ENCODE data around the gene FMNL2.

Gene FMNL2

DNA sequence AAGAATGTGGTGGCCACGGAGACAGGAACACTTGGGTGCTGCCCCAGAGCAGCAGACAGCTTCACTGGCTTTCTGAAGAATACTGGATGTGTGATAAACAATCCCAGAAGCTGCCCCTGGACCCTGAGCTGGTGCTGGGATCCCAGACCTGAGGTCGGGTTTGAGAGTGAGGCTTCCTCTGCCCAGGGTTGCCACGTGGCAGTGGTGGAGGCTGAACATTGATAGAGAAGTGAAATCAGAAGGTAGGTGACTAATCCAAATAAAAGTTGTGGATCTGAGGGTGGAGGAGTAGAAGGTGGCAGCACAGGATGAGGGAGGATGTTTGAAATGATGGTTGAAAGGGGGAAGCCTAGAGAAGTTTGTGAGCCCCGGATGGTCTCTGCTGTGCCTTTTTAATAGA, 64.0 kb downstream of the FMNL2 start:
- Histone ChIP-seq H3K36me3 (ENCODE audit: control insufficient read depth in 2 of 2, insufficient read depth in 2 of 2, low read length in 2 of 2) (no peaks in the 10 kb centered on the region), H3K4me3 (ENCODE audit: low read length in 2 of 2) (no peak overlapping the region), H3K9me3 (ENCODE audit: control insufficient read depth in 2 of 2, low read length in 2 of 2) (no peaks in the 10 kb centered on the region), H3K27ac (ENCODE audit: low read depth in 2 of 2, low read length in 2 of 2) (no peak overlapping the region), H3K27me3 (ENCODE audit: control insufficient read depth in 2 of 2, insufficient read depth in 2 of 2, low read length in 2 of 2) (no peaks in the 10 kb centered on the region), H3K9ac (ENCODE audit: low read depth in 1 of 2, low read length in 2 of 2) (no peak overlapping the region), H3K4me1 (ENCODE audit: control insufficient read depth in 2 of 2, insufficient read depth in 2 of 2, low read length in 2 of 2) (peaks cover 0 to 12% of the 10 kb centered on the region in 2 donors)

DNA sequence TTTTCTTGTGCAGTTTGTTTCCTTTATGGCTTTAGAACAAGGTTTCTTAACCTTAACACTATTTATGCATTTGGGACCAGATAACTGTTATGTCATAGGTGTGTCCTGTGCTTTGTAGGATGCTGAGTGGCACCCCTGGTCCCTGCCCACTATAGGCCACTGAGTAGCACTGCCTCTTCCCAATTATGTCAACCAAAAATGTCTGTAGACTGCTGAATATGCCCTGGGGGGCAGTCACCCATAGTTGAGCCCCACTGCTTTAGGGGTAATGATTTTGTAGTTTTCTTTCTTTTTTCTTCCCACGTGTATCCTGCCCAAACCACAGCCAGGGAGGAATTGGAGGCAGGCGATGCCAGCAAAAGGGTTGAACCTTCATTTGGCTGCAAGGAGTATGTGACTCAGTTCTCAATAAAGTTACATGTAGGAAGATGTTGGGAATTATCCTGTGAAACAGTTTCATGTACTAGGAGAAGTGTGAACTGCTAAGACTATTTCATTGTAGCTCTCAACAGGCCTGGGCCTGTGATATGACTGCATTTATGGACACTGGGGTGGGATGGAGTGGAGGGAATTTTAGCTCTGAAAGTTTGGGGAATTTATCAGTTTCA, 65.7 kb downstream of the FMNL2 start:
- Histone ChIP-seq H3K9me3 (ENCODE audit: control insufficient read depth in 2 of 2, low read length in 2 of 2) (no peaks in the 10 kb centered on the region), H3K4me1 (ENCODE audit: control insufficient read depth in 2 of 2, insufficient read depth in 2 of 2, low read length in 2 of 2) (peaks cover 0 to 14% of the 10 kb centered on the region in 2 donors), H3K27me3 (ENCODE audit: control insufficient read depth in 2 of 2, insufficient read depth in 2 of 2, low read length in 2 of 2) (no peaks in the 10 kb centered on the region), H3K4me3 (ENCODE audit: low read length in 2 of 2) (no peak overlapping the region), H3K27ac (ENCODE audit: low read depth in 2 of 2, low read length in 2 of 2) (no peak overlapping the region), H3K36me3 (ENCODE audit: control insufficient read depth in 2 of 2, insufficient read depth in 2 of 2, low read length in 2 of 2) (no peaks in the 10 kb centered on the region), H3K9ac (ENCODE audit: low read depth in 1 of 2, low read length in 2 of 2) (no peak overlapping the region)

DNA sequence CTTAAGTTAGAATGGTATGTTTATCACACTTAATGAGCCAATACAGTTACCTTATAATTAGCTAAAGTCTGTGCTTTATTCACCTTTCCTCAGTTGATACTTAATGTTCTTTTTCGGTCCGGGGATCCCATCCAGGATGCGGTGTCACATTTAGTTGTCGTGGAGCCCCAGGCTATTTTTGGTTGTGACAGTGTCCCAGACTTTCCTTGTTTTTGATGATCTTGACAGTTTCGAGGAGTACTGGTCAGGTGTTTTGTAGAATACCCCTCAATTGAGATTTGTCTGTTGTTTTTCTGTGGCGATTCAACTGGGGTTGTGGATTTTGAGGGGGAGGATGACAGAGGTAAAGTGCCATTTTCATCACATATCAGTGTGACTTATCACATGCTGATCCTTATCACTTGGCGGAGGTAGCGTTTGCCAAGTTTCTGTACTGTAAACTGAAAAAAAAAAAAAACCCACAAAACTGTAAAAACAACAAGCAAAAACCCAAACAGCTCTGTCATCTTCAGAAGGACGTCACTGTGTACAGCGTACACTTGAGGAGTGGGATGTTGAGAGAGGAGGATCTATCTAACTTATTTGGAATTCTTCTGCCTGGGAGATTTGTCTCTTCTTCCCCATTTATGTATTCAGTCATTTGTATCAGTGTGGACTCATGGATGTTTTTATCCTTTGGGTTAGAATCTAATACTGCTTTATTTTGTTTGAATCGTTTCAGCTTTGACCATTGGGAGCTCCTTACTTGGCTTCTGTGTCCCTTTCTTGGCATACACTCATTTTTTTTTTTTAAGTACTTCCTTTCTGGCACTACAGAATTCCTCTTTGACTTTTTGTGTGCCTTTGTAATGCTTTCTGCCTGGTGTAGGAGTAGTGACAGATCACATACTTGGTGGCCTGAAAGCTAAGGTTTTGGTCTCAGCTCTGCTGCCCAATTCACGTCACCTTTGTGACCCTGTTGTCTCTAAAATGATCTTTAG, 68.1 kb downstream of the FMNL2 start:
- Histone ChIP-seq H3K4me1 (ENCODE audit: control insufficient read depth in 2 of 2, insufficient read depth in 2 of 2, low read length in 2 of 2) (peaks cover 4 to 19% of the 10 kb centered on the region in 2 donors), H3K36me3 (ENCODE audit: control insufficient read depth in 2 of 2, insufficient read depth in 2 of 2, low read length in 2 of 2) (no peaks in the 10 kb centered on the region), H3K27ac (ENCODE audit: low read depth in 2 of 2, low read length in 2 of 2) (no peak overlapping the region), H3K9ac (ENCODE audit: low read depth in 1 of 2, low read length in 2 of 2) (no peak overlapping the region), H3K4me3 (ENCODE audit: low read length in 2 of 2) (no peak overlapping the region), H3K27me3 (ENCODE audit: control insufficient read depth in 2 of 2, insufficient read depth in 2 of 2, low read length in 2 of 2) (no peaks in the 10 kb centered on the region), H3K9me3 (ENCODE audit: control insufficient read depth in 2 of 2, low read length in 2 of 2) (no peaks in the 10 kb centered on the region)

DNA sequence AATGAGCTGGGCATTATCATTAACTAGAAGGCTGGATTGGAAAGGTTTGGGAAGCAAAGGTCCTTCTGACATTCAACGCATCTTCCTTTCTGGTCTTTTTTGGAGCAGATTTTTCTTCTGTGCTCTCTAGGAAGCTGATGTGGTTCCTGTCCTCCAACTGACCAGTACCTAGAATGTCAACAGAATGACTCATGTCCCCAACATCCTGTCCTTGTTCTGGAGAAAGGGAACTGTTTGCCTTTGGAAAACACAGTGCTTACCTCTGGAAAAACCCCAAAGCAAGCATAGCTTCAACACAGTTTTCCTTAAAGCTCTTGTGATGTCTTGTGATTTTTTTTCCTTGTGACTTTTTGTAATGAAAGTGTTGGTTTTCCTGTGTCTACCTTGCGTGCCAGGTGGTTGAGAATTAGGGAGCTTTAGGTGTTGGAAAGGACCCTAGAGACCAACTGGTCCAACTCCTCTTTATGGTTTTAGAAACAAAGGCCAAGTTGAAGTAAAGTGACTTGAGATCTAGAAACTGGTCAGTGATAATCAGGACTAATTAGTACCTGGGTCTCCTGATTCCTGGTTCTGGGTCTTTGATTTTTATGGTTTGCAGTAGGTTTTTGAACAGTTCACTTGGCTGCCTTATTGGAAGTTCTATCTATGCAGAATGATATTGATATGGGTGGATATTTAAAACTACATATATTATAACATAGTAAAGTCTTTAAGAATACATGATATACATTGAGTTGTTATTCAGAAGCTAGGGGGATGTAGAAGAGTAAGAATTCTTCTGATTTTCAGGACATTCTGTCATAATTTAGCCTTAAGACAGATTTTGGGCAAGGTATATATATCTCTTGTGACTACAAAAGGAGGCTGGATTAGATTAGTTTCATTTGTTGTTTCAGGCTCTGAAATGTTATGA, 70.5 kb downstream of the FMNL2 start:
- no peaks in the 10 kb centered on the region for H3K27me3 ChIP-seq (ENCODE audit: control insufficient read depth in 2 of 2, insufficient read depth in 2 of 2, low read length in 2 of 2)
- no peaks in the 10 kb centered on the region for H3K36me3 ChIP-seq (ENCODE audit: control insufficient read depth in 2 of 2, insufficient read depth in 2 of 2, low read length in 2 of 2)
- peaks cover 4 to 19% of the 10 kb centered on the region in 2 donors for H3K4me1 ChIP-seq (ENCODE audit: control insufficient read depth in 2 of 2, insufficient read depth in 2 of 2, low read length in 2 of 2)
- H3K27ac ChIP-seq (ENCODE audit: low read depth in 2 of 2, low read length in 2 of 2), result peak overlapping the region in 1 of 2 donors; percentile 3
- no peak overlapping the region for H3K9ac ChIP-seq (ENCODE audit: low read depth in 1 of 2, low read length in 2 of 2)
- no peaks in the 10 kb centered on the region for H3K9me3 ChIP-seq (ENCODE audit: control insufficient read depth in 2 of 2, low read length in 2 of 2)
- no peak overlapping the region for H3K4me3 ChIP-seq (ENCODE audit: low read length in 2 of 2)

DNA sequence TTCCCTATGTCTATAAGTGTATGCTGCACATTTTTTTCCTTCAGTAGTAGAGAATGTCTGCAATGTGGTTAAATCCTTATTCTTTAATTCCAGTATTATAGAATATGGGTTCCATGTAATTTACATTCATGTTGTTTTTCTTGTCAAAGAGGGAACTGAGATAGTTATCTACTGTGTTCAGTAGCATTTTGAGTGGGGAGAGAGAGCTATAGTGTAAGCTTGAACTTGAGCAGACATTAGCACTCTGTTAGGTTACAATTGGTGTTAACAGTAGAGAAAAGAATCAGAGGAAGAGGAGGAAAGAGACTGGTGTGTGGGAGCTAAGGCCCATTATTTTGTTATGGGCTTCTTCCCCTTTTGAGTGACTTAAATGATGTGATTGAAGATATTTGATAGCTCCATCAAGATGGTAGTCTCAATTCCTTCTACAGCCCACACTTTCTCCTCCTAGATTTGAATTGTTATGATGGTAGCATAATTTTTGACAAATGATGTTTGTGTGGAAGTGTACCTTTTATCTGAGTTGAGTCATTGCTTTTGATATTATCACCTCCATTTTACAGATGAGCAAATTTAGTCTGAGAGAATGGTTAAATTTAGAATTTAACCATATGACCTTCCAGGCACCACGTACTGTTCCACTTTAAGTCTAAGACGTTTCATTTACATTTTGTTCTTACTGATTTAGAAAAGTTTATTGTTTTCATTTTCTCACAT, 71.3 kb downstream of the FMNL2 start:
- H3K4me1 ChIP-seq (ENCODE audit: control insufficient read depth in 2 of 2, insufficient read depth in 2 of 2, low read length in 2 of 2), result peaks cover 4 to 19% of the 10 kb centered on the region in 2 donors
- peak overlapping the region in 1 of 2 donors; percentile 8 for H3K27ac ChIP-seq (ENCODE audit: low read depth in 2 of 2, low read length in 2 of 2)
- no peaks in the 10 kb centered on the region for H3K36me3 ChIP-seq (ENCODE audit: control insufficient read depth in 2 of 2, insufficient read depth in 2 of 2, low read length in 2 of 2)
- H3K27me3 ChIP-seq (ENCODE audit: control insufficient read depth in 2 of 2, insufficient read depth in 2 of 2, low read length in 2 of 2), result no peaks in the 10 kb centered on the region
- peak overlapping the region in 1 of 2 donors; percentile 40 for H3K4me3 ChIP-seq (ENCODE audit: low read length in 2 of 2)
- H3K9ac ChIP-seq (ENCODE audit: low read depth in 1 of 2, low read length in 2 of 2), result peak overlapping the region in 1 of 2 donors; percentile 42
- no peaks in the 10 kb centered on the region for H3K9me3 ChIP-seq (ENCODE audit: control insufficient read depth in 2 of 2, low read length in 2 of 2)

DNA sequence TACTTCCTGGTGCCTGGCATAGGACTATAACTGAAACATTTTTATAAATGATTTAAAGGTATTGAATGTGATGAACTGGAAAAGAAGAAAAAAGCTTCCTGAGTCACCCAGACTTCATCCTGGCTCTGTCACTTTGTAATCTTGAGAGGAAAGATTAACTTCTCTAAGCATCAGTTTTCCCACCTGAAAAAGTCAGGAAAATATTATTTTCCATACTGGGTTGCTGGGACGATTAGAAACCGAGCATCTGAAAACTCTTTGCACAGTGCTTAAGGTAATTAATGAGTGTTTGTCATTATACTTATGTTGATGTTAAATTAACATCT, 71.8 kb downstream of the FMNL2 start:
- peak overlapping the region; percentile 39 to 40 for H3K4me3 ChIP-seq (ENCODE audit: low read length in 2 of 2)
- no peaks in the 10 kb centered on the region for H3K9me3 ChIP-seq (ENCODE audit: control insufficient read depth in 2 of 2, low read length in 2 of 2)
- peak overlapping the region in 1 of 2 donors; percentile 42 for H3K9ac ChIP-seq (ENCODE audit: low read depth in 1 of 2, low read length in 2 of 2)
- H3K27ac ChIP-seq (ENCODE audit: low read depth in 2 of 2, low read length in 2 of 2), result no peak overlapping the region
- H3K4me1 ChIP-seq (ENCODE audit: control insufficient read depth in 2 of 2, insufficient read depth in 2 of 2, low read length in 2 of 2), result peaks cover 4 to 19% of the 10 kb centered on the region in 2 donors
- H3K36me3 ChIP-seq (ENCODE audit: control insufficient read depth in 2 of 2, insufficient read depth in 2 of 2, low read length in 2 of 2), result no peaks in the 10 kb centered on the region
- no peaks in the 10 kb centered on the region for H3K27me3 ChIP-seq (ENCODE audit: control insufficient read depth in 2 of 2, insufficient read depth in 2 of 2, low read length in 2 of 2)

DNA sequence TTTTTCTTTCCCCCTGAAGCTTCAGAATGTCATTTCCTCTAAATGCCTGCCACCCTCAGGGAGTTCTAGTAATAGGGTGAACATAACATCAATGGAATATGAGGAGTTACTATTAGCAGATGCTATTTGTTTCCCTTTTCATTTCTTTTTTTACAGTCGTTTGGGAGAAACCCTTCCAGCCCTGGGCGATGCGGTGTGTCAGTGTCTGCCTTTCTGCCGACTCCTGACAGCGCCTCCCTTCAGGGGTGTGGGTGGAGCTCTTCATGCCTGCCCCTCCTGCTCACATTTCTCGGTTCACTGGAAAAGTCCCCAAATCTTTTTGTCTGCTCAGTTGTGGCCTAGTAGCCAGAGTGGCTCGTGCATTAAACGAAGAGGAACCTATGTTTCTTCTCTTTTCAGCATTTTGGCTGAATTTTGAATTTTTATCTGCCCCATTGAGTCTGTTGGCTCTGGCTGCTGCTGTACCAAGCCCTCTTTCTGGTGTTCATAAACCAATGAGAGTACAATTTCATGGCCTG, 72.3 kb downstream of the FMNL2 start:
- no peaks in the 10 kb centered on the region for H3K9me3 ChIP-seq (ENCODE audit: control insufficient read depth in 2 of 2, low read length in 2 of 2)
- peaks cover 4 to 16% of the 10 kb centered on the region in 2 donors for H3K4me1 ChIP-seq (ENCODE audit: control insufficient read depth in 2 of 2, insufficient read depth in 2 of 2, low read length in 2 of 2)
- H3K27me3 ChIP-seq (ENCODE audit: control insufficient read depth in 2 of 2, insufficient read depth in 2 of 2, low read length in 2 of 2), result no peaks in the 10 kb centered on the region
- peak overlapping the region in 1 of 2 donors; percentile 6 for H3K27ac ChIP-seq (ENCODE audit: low read depth in 2 of 2, low read length in 2 of 2)
- peak overlapping the region in 1 of 2 donors; percentile 42 for H3K9ac ChIP-seq (ENCODE audit: low read depth in 1 of 2, low read length in 2 of 2)
- H3K4me3 ChIP-seq (ENCODE audit: low read length in 2 of 2), result peak overlapping the region; percentile 39 to 40
- no peaks in the 10 kb centered on the region for H3K36me3 ChIP-seq (ENCODE audit: control insufficient read depth in 2 of 2, insufficient read depth in 2 of 2, low read length in 2 of 2)

DNA sequence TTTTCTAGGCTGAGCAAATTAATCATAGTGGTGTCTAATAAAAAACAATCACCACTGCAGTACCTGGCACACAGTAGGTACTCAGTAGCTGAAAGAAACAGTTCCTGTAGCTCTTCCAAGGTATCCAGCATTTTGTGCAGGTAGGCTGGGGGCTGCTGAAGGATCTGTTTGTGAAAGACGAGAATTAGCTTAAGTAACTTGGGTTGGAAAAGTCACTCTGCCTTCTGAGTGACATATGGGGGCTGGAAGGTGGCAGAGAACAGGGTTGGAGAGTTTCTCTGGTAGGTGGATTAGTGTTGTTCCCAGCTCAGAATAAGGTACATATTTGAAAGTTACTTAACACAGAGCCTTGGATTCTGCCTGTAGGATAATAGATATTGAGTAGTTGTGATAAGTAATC, 72.8 kb downstream of the FMNL2 start:
- H3K9me3 ChIP-seq (ENCODE audit: control insufficient read depth in 2 of 2, low read length in 2 of 2), result no peaks in the 10 kb centered on the region
- no peaks in the 10 kb centered on the region for H3K27me3 ChIP-seq (ENCODE audit: control insufficient read depth in 2 of 2, insufficient read depth in 2 of 2, low read length in 2 of 2)
- no peak overlapping the region for H3K9ac ChIP-seq (ENCODE audit: low read depth in 1 of 2, low read length in 2 of 2)
- peaks cover 4 to 11% of the 10 kb centered on the region in 2 donors for H3K4me1 ChIP-seq (ENCODE audit: control insufficient read depth in 2 of 2, insufficient read depth in 2 of 2, low read length in 2 of 2)
- H3K27ac ChIP-seq (ENCODE audit: low read depth in 2 of 2, low read length in 2 of 2), result peak overlapping the region; percentile 6 to 30
- peak overlapping the region in 1 of 2 donors; percentile 39 for H3K4me3 ChIP-seq (ENCODE audit: low read length in 2 of 2)
- no peaks in the 10 kb centered on the region for H3K36me3 ChIP-seq (ENCODE audit: control insufficient read depth in 2 of 2, insufficient read depth in 2 of 2, low read length in 2 of 2)

DNA sequence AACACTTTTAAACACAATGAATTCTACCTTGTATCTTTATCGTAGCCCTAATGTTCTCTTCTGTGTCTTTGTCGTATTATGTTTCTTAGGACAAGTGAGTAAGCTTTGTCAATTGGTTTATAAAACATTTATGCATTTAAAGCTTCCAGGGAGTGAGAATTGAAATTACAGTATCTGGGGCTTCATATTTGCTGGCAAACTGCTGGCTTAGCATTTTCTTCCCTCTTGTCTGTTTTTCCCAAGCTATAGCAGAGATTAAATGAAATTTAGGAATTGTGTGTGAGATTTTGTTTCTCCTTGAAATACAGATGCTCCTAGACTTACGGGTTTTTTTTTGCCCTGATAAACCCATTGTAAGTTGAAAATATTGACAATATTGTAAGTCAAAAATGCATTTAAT, 73.3 kb downstream of the FMNL2 start:
- Histone ChIP-seq H3K9ac (ENCODE audit: low read depth in 1 of 2, low read length in 2 of 2) (no peak overlapping the region), H3K4me1 (ENCODE audit: control insufficient read depth in 2 of 2, insufficient read depth in 2 of 2, low read length in 2 of 2) (peaks cover 4 to 8% of the 10 kb centered on the region in 2 donors), H3K9me3 (ENCODE audit: control insufficient read depth in 2 of 2, low read length in 2 of 2) (no peaks in the 10 kb centered on the region), H3K36me3 (ENCODE audit: control insufficient read depth in 2 of 2, insufficient read depth in 2 of 2, low read length in 2 of 2) (no peaks in the 10 kb centered on the region), H3K27me3 (ENCODE audit: control insufficient read depth in 2 of 2, insufficient read depth in 2 of 2, low read length in 2 of 2) (no peaks in the 10 kb centered on the region), H3K4me3 (ENCODE audit: low read length in 2 of 2) (no peak overlapping the region), H3K27ac (ENCODE audit: low read depth in 2 of 2, low read length in 2 of 2) (no peak overlapping the region)
